GM21576 (cell line): ENCODE results near the gene RHBDF2.
"Not testable (repeated sequence)": the region's sequence is repeated elsewhere in the genome, so short reads cannot be mapped to it uniquely, and the experiment has no call there.

Source experiments
- ATAC-seq: cut with Tn5 transposase; IDR thresholded peaks from one replicate; pipeline ENCODE4 v1.9.1; 2021; ENCODE audit warnings: mild to moderate bottlenecking, moderate library complexity; ENCODE audit not compliant: unreplicated experiment

Gene RHBDF2

DNA sequence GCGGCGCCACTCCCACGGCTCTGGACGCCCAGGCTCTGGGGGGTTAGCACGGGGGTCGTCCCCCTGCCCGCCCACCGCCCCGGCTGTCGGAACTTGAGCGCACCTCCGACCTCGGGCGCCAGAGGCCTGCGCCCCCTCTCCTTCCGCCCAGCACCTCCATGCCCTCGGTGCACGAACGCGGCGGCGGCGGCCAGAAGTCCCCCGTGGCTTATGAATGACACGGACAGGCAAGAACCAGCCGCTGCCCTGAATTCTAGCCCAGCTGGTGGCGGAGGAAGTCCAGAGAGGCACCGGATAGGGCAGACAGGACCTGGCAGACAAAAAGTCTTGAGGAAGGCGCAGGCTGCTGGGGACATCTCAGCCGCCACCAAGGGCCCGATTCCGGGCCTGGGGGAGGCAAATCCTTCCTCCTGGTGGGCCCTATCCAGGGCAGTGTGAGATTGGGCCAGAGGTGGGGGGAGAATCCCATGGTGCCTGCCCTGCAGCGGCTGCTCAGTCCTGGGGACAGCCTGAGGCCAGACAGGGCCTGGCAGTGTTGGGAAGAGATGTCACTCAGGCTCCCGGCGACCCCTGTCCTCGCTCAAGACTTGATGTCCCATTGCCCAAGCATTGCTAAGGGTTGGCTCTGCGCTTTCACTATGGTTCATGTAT is 37.2 kb upstream of the RHBDF2 start:
- ATAC-seq, result no peak

DNA sequence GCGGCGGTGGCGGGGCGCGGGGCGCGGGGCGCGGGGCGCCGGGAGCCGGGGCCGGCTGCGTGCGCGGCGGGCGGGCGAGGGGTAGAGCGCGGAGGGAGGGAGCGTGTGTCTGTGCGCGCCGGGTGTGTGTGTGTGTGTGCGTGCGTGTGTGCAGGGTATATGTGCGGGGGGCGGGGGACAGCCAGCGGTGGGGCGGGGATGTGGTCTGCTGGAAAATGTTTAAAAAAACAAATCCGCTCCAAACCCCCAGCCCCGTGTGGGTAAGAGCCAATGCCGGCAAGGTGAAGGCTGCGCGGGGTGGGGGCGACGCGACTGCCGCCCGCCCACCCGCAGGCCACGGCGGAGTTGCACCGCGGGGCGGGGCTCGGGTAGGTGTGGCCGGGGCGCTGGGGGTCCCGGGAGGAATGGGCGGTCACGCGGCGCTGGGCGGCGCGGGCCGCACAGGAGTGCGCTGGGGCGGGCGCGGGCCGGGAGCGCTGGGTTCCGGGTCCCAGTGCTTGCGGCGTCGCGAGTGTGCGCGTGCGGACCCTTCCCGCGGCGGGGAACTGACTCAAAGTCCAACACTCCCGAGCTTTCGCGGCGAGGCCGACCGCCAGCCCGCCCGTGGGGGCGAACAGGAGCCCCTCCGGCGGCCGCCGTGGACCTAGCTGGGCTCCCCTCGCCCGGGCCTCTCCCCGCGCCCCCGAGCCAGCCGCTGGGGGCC is 36.5 kb upstream of the RHBDF2 start, which contains the start of gene CYGB:
CYGB (minus strand) TSS at position 132 of the 703 bp plus-strand sequence. CDS start 167 bp downstream, outside the sequence.
- ATAC-seq, result no peak

DNA sequence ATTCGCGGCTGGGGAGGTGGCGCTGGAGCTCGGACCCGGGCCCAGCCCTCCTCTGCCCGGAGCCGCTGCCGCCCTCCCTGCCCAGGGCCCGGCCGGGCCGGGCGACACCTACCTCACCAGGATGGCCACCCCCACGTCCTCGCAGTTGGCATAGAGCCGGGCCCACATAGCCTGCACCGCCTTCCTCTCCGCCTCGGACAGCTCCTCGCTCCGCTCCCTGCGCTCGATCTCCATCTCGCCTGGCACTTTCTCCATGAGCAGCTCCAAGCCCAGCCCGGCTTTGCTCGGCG is 36.0 kb upstream of the RHBDF2 start:
- no peak for ATAC-seq

DNA sequence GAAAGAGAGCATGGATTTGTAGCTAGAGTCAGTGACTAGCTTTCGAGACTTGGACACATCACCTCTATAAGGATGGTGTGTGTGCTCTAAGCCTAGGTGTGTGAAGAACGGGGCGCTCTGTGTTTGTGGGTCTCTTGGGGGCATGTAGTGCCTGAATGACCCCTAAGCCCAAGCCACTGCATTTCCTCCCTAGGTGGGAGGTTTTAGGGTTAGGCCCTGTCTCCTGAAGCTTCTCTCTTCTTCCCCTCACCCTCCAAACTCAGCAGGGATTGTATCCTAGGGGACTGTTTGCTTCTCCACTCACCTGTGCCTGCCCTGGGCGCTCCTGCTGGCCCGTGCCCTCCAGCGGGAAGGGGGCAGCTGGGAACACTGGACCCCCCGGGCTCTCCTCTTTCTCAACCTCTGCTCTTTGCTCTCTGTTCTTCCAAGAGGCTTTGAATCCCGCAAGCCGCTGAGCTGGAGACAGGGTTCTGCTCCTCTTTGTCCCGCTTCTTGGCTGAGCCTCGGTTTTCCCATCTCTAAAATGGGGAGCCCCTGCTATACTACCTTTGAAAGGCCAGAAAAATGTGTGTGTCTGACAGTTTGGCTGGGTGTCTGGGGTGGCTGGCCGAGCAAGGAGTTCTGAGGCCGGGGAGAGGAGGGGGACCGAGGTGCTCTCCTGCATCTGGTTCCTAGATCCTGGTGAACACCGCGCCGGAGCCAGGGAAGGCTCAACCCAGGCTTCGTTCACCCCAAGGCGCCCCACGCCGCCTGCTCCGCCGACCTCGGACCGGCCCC is 35.5 kb upstream of the RHBDF2 start:
- ATAC-seq, result no peak

DNA sequence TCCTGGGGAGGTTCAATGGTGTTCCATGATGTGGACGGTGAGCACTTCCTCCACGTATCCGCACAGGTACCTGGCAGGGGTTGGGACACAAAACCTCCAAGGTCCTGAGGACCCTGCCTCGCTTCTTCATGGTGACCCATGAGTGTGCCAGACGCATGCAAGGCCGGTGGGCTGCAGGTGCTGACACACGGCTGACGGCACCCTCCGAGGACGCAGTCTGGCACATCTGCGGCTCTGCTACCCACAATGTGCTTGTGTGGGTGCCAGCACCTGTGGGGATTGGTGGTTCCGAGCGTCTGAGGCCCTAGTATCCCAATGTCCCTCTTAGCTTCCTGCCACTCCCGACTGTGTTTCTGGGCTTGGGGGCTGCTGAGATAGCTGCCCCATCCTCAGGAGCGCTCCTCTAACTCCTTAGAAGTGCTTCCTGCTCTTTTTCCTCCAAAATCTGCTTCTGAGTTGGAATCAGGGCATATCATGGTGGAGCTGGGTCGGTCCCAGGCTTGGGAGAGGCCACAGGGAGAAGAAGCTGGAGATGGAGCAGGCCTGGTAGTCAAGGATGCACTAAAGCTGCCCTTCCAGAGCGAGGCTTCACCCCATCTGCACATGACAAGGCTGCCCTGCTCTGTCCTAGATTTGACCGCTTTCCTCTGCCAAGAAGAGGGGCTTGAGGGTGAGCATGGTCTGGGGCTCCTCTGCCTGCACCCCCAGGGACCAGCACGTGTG is 34.7 kb upstream of the RHBDF2 start:
- no peak for ATAC-seq

DNA sequence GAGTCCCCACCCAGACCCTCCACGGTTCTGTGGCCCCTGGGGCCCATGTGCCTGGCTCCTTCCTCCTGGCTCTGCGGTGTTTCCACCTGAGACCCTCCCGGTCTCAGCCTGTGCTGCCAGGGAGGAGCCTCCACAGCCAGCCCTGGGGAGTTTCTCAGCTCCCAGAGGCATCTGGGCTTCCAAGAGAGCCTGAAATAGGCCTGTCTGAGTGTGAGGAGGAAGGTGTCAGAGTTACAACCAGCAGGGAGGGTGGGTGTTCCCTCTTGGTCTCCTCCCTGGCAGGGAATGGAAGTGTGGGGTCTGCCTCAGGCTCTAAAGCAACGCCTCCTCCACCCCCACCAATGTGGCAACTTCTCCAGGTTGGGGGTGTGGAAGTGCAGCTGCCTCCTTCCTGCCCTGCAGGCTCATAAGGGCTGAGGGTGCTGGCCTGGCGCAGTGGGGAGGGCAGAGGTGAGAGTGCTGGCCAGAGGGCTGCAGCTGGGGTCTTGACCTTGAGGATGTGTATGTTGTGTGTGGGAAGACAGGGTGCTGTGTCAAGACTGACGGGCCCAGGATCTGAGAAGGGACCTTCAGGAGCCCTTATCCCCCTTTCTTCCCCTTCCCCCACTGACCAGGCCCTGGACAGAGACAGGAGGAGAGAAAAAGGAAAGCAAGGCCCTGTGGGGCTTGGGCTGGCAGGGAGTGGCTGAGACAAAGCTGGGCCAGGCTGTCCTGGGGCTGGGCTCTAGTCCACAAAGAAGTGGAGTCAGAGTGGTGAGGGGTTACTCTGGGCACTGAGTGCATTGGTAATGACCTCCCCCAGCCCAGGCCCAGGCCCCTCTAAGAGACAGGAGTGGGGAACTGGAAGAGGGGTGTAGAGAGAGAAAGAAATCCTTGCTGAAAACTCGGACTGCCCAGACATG is 33.9 kb upstream of the RHBDF2 start:
- no peak for ATAC-seq

DNA sequence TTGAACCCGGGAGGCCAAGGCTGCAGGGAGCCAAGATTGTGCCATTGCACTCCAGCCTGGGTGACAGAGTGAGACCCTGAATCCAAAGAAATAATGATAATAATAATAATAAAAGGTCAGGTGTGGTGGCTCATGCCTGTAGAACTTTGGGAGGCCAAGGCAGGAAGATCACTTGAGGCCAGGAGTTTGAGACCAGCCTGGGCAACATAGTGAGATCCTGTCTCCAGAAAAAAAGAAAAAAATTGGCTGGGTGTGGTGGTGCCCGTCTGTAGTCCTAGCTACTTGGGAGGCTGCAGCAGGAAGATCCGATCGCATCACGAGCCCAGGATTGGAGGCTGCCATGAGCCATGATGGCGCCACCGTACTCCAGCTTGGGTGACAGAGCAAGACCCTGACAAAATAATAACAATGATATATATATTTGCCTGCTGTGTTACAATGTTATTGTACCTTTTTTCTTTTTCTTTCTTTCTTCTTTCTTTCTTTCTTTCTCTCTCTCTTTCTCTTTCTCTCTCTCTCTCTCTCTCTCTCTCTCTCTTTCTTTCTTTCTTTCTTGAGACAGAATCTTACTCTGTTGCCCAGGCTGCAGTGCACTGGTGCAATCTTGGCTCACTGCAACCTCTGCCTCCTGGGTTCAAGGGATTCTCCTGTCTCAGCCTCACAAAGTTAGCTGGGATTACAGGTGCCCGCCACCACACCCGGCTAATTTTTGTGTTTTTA is 32.6 kb upstream of the RHBDF2 start:
- not testable (repeated sequence) for ATAC-seq

DNA sequence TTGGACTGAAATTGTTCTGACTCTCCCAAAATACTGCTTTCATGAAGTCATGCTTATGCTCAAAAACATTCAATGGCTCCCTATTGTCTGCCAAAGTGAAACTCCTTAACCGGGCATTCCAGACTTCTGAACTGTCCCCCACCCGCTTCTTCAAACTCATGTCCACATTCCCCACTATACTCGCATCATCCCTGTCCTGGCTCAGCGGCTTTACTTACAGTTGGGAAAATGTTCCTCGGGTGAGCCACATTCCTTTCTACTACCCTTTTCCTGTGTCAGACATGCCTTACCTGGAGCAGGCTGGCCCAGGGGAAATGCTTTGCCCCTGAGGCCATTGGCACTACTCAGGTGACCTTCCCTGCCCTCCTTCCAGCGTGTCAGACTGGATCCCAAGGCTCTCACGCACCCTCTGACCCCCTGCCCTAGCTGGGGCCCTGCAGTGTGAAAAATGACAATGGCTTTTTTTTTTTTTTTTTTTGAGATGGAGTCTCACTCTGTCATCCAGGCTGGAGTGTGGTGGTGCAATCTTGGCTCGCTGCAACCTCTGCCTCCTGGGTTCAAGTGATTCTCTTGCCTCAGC is 30.9 kb upstream of the RHBDF2 start:
- no peak for ATAC-seq

DNA sequence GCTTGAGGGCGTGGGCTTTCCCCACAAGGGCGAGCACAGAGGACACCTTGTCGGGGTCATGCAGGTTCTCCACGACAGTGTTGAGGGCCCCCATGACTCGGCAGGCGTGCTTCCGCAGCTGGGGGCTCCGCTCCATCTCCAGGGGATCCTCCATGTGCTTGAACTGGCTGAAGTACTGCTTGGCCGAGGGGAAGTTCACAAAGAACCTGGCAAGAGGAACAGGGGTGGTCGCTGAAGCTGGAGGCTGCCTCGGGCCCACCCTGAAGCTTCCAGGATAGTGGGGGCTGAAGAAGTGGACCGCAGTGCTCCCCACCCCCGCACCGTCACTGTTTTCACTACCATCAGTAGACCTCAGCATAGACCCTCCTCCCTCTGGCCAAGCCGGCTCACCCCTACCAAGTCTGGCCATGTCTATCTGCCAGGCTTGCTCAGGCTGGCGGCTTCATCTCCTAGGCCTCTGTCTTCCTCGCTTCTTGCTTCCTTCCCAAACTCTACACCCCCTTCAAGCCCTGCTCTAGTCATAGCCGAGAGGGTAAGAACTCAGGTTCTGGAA is 30.3 kb upstream of the RHBDF2 start:
- ATAC-seq, result no peak

DNA sequence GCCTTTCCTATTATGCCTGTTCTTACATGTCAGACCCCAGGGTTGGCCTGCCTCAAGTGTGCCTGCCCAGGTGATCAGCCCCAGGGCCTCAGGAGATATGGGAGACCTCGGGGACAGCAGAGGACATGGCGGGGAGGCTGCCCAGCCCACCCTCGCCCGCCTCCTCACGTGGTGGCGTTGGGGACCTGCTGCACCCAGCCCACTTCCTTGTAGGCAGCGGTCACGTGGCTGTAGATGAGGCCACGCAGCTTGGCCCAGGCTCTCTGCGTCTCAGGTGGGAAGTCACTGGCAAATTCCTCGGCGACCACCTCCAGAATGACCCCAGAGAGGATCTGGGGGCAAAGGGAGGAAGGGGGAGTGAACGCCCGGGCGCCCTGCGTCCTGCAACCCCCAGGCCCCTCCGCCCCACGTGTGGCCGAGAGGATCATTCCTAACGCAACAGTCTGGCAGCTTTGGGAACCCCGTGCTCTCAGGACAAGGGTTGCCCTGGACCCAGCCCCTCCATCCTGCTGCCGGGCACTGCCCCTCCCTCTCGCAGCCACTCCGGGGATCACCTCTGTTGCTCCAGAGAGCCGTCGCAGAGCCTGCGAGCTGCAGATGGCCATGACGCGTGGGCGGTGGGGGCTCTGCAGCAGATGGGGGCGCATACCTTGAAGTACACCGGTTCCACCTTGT is 29.7 kb upstream of the RHBDF2 start:
- no peak for ATAC-seq

DNA sequence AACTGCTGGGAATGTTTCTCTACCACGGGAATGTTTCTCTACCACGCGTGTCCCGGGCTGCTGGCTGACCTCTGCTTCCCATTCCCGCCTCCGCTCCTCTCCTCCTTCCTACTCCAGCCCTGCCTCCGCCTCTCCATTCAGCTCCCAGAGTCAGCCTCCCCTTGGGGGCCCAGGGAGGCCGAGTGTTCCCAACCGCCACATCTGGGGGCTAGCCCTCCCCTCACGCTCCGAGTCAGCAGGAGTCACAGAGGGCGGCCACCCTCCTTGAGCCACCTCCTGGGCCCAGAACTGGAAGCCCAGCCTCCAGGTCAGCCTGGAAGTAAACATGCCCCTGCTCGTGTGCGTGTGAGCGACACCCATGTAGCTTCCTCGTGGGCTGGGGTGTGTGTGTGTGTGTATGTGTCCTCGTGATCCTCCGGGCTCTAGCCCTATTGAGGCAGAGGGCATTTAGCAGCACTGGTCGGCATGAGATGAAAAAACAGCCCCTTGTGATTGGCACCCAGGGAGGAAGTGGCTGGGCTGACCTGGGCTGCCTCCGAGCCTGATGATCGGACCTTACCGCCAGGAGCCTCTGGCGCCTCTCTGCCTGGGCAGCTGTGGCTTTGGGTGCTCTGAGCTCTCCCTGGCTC is 29.0 kb upstream of the RHBDF2 start:
- no peak for ATAC-seq

DNA sequence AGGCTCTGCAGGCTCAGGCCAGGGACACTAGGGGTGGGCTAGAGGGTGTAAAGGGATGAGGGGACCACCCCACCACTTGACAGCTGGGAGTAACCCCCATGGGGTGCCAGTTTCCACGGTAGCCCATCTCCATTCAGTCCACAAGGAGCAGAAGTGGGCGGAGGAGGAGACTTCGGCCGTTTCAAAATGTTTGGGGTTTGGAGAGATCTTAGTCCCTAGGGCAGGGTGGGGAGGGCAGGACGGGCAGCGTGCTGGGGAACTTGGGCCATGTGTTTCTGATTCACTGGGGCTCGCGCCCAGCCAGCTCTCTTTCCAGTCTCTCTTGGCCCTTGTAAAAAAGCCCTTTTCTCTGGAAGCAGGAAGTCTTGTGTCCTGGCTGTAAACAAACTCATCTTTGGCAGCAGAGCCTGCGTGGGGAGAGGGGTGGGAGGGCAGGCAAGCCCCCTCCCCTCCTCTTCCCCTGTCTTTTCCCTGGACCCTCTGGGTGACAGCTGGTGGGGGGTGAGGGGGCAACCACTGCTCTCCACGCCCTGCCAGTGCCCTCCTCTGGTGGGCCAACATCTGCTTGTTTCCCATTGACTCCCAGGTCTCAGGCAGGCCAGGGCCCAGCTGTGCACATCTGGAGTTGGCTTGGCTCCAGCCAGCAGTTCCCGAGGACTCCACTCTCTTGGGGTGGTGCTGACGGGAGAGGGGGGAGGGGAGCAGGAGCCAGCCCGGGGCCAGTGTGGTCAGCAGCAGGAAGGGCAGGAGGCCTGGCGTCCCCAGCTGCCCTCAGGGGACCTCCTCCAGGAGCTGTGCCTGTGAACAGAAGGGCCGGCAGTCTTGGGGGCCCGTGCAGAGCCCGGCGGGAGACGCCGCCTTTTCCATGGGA is 28.2 kb upstream of the RHBDF2 start:
- no peak for ATAC-seq

DNA sequence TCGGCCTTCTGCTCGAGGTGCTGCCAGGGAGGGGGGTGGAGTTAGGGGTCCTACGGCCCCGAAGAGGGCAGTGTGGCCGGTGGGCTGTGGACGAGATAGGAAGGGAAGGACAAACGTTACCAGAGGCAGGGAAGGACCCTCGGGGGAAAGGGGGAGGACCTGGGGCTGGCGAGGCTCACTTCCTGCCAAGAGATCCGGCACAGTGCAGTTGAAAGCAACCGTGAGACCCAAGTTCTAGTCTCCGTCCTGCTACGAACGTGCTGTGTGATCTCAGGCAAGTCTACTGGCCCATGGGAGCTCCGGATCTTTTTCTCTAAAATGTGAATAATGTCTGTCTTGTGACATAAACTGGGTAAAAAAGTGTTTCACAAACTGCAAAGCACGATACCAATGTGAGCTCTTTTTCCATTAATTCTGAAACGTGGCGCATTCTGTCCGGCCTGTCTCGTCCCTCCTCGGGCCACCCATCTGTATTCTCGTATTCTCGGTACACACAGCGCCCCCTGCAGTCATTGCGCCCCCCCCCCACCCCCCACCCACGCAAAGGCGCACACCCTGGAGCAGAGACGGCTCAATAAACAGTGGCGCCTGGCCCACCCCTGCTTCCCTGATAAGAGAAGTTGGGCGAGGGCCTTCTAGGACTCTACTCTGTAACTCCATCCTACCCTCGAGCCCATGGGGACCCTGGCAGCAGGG is 27.5 kb upstream of the RHBDF2 start:
- ATAC-seq, result no peak

DNA sequence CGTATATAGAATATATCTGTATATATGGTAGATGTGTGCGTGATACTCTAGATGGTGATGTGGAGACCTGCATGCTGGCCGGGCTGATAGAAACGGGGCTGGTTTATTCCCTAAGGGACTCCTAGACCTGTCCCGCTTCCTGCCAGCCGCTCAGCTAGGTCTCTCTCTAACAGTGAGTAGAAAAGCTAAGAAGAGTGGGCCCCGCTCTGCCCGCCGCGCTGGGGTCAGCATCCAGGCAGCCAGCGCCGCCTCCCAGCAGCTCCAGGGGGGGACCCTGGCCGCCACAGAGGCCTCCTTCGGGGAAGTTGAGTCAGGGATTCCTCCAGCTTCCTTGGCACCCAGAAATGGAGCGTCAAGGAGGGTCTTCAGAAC is 26.9 kb upstream of the RHBDF2 start:
- ATAC-seq, result peak; percentile 40

DNA sequence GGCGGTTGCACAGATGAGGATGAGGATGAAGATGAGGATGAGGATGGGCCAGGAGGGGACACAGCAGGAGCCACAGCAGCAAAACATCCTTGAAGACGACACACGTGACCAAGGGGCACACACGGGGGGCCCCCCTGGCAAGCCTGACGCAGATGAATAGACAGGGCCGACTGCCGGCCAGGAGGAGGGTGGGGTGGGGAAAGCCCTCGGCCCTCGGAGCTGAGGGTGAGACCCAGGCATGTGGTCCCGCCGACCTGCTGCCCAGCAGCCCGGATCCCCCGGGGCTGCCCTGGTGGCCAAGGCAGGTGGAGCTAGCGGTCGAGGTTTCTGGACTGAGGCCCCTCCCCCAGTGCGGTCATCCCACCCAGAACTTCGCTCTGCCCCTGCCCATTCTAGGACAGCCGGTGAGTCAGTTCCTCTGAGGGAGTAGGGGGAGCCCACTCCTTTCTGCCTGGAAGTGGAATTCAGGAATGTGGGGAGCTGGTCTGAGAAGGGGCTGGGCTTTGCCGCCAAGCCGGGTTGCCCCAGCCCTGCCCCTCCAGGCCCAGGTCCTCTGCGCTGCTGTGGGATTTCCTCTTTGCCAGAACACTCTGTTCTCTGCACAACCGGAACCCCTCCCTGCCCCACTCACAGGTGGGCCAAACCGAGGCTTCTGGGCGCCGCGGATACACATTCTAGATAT is 26.3 kb upstream of the RHBDF2 start:
- ATAC-seq, result peak; percentile 53

DNA sequence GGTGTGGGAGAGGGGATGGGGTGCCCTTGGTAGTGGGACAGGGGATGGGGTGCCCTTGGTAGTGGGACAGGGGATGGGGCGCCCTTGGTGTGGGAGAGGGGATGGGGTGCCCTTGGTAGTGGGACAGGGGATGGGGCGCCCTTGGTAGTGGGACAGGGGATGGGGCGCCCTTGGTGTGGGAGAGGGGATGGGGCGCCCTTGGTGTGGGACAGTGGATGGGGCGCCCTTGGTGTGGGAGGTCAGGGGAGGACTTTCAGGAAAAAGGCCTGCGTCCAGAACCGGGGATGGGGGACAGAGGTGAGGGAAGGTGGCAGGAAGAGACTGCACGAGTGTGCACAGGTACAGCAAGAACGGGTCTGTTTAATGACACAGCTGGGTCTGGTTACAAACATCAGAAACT is 25.8 kb upstream of the RHBDF2 start:
- not testable (repeated sequence) for ATAC-seq
